H9 (cell line): ENCODE data around the gene DHRS7B. TPM values are rescaled to one million over a fixed set of nuclear protein-coding genes. Genes with fewer than 3 reads are reported as not detected.

Experiments used
- DNase-seq: peaks from one replicate; pipeline ENCODE4 v3.0.0-alpha.2; 2017
- H2AFZ ChIP-seq: one replicate; pipeline ENCODE4 v1.6.1; 2013; ENCODE audit warnings: mild to moderate bottlenecking, low read length, control low read depth, moderate library complexity
- H2AK5ac ChIP-seq: 2 replicates; pipeline ENCODE4 v1.6.1; 2013; ENCODE audit warnings: low read length, control low read depth, mixed read lengths; ENCODE audit not compliant: insufficient read length
- H2BK120ac ChIP-seq: one replicate; pipeline ENCODE4 v1.6.1; 2013; ENCODE audit warnings: low read depth, mild to moderate bottlenecking, low read length, control low read depth, inconsistent platforms; ENCODE audit not compliant: poor library complexity, severe bottlenecking
- H2BK12ac ChIP-seq: 2 replicates; pipeline ENCODE4 v1.6.1; 2013; ENCODE audit warnings: low read length, control low read depth, mixed read lengths, low read depth; ENCODE audit not compliant: insufficient read length
- H2BK15ac ChIP-seq: 2 replicates; pipeline ENCODE4 v1.6.1; 2013; ENCODE audit warnings: low read depth, low read length, control low read depth
- H2BK20ac ChIP-seq: one replicate; pipeline ENCODE4 v1.6.1; 2013; ENCODE audit warnings: low read depth, mild to moderate bottlenecking, low read length, control low read depth, inconsistent platforms; ENCODE audit not compliant: poor library complexity, severe bottlenecking
- H2BK5ac ChIP-seq: 2 replicates; pipeline ENCODE4 v1.6.1; 2013; ENCODE audit warnings: low read length, control low read depth, mixed read lengths; ENCODE audit not compliant: insufficient read length
- H3K14ac ChIP-seq: 2 replicates; pipeline ENCODE4 v1.6.1; 2013; ENCODE audit warnings: low read length, control low read depth; ENCODE audit not compliant: insufficient read depth
- H3K18ac ChIP-seq: 2 replicates; pipeline ENCODE4 v1.6.1; 2013; ENCODE audit warnings: low read depth, mild to moderate bottlenecking, mixed read lengths, low read length, control low read depth; ENCODE audit not compliant: insufficient read length
- H3K23ac ChIP-seq: 2 replicates; pipeline ENCODE4 v1.6.1; 2013; ENCODE audit warnings: low read length, control low read depth, mixed read lengths, low read depth; ENCODE audit not compliant: insufficient read length
- H3K23me2 ChIP-seq: 2 replicates; pipeline ENCODE4 v1.6.1; 2013; ENCODE audit warnings: low read depth, mild to moderate bottlenecking, mixed read lengths, low read length, control low read depth; ENCODE audit not compliant: insufficient read length, poor library complexity, severe bottlenecking
- H3K27ac ChIP-seq: 2 replicates; pipeline ENCODE4 v1.5.1; 2013; ENCODE audit warnings: low read length, control low read depth, mixed read lengths, low read depth; ENCODE audit not compliant: insufficient read length
- H3K27me3 ChIP-seq: 2 replicates; pipeline ENCODE4 v1.6.1; 2013; ENCODE audit warnings: low read length, control low read depth, inconsistent platforms; ENCODE audit not compliant: insufficient read depth
- H3K4ac ChIP-seq: 2 replicates; pipeline ENCODE4 v1.6.1; 2013; ENCODE audit warnings: low read depth, mild to moderate bottlenecking, control low read depth, inconsistent platforms, low read length, moderate library complexity
- H3K4me1 ChIP-seq: 2 replicates; pipeline ENCODE4 v1.6.1; 2013; ENCODE audit warnings: low read length, control low read depth, inconsistent platforms; ENCODE audit not compliant: insufficient read depth
- H3K4me2 ChIP-seq: 2 replicates; pipeline ENCODE4 v1.6.1; 2013; ENCODE audit warnings: low read length, control low read depth, mixed read lengths; ENCODE audit not compliant: insufficient read length, insufficient read depth
- H3K56ac ChIP-seq: 2 replicates; pipeline ENCODE4 v1.6.1; 2013; ENCODE audit warnings: low read depth, mild to moderate bottlenecking, mixed read lengths, low read length, control low read depth; ENCODE audit not compliant: insufficient read length
- H3K79me1 ChIP-seq: 2 replicates; pipeline ENCODE4 v1.6.1; 2013; ENCODE audit warnings: low read depth, mild to moderate bottlenecking, moderate library complexity, low read length, control low read depth, inconsistent platforms; ENCODE audit not compliant: insufficient read depth, poor library complexity, severe bottlenecking
- H3K79me2 ChIP-seq: 2 replicates; pipeline ENCODE4 v1.6.1; 2013; ENCODE audit warnings: low read length, control low read depth, inconsistent platforms; ENCODE audit not compliant: insufficient read depth
- H3K9ac ChIP-seq: 2 replicates; pipeline ENCODE4 v1.6.1; 2013; ENCODE audit warnings: low read length, control low read depth, mixed read lengths; ENCODE audit not compliant: insufficient read length; ENCODE audit errors: extremely low read depth
- H3K9me3 ChIP-seq: one replicate; pipeline ENCODE4 v1.6.1; 2013; ENCODE audit warnings: low read depth, low read length, inconsistent platforms; ENCODE audit not compliant: control insufficient read depth
- H3T11ph ChIP-seq: one replicate; pipeline ENCODE4 v1.6.1; 2013; ENCODE audit warnings: mild to moderate bottlenecking, low read length, control low read depth, inconsistent platforms
- H4K20me1 ChIP-seq: one replicate; pipeline ENCODE4 v1.6.1; 2013; ENCODE audit not compliant: control insufficient read depth, insufficient read length, insufficient read depth
- H4K5ac ChIP-seq: 2 replicates; pipeline ENCODE4 v1.6.1; 2013; ENCODE audit warnings: low read depth, mild to moderate bottlenecking, mixed read lengths, low read length, control low read depth; ENCODE audit not compliant: insufficient read length
- H4K8ac ChIP-seq: replicated peaks from 2 replicates; pipeline ENCODE4 v1.6.1; 2013; ENCODE audit warnings: low read length, control low read depth, mixed read lengths, low read depth; ENCODE audit not compliant: insufficient read length
- H4K91ac ChIP-seq: 2 replicates; pipeline ENCODE4 v1.6.1; 2013; ENCODE audit warnings: low read depth, mild to moderate bottlenecking, moderate library complexity, mixed read lengths, low read length, control low read depth; ENCODE audit not compliant: insufficient read length
- H3K27ac Mint-ChIP-seq, 3 experiments: 2 replicates in 2 of 3; 3 replicates in 1 of 3; pipeline ENCODE4 v1.8.0; 2020 to 2021; ENCODE audit warnings: mixed read lengths in 3 of 3, mild to moderate bottlenecking in 1 of 3, moderate library complexity in 1 of 3
- H3K27me3 Mint-ChIP-seq: 2 replicates; pipeline ENCODE4 v1.8.0; 2021; ENCODE audit warnings: low read depth, mild to moderate bottlenecking, moderate library complexity, mixed read lengths
- H3K36me3 Mint-ChIP-seq, 3 experiments: 2 replicates in 2 of 3; 3 replicates in 1 of 3; pipeline ENCODE4 v1.8.0; 2020 to 2021; ENCODE audit warnings: low read depth in 3 of 3, mixed read lengths in 3 of 3; ENCODE audit not compliant: insufficient read depth in 1 of 3
- H3K4me1 Mint-ChIP-seq, 2 experiments: 2 replicates each; pipeline ENCODE4 v1.8.0; 2020; ENCODE audit warnings: mixed read lengths in 2 of 2
- H3K4me3 Mint-ChIP-seq, 2 experiments: 2 replicates in 1 of 2; 3 replicates in 1 of 2; pipeline ENCODE4 v1.8.0; 2020 to 2021; ENCODE audit warnings: mild to moderate bottlenecking in 2 of 2, mixed read lengths in 2 of 2, moderate library complexity in 1 of 2
- H3K9me3 Mint-ChIP-seq, 2 experiments: 2 replicates in 1 of 2; 3 replicates in 1 of 2; pipeline ENCODE4 v1.8.0; 2020; ENCODE audit warnings: mild to moderate bottlenecking in 2 of 2, mixed read lengths in 2 of 2, moderate library complexity in 1 of 2
- WGBS: extraction: QIAGEN DNeasy Blood & Tissue Kit; methylation state at CpG from one replicate; pipeline ENCODE4 v1.1.7; 2013; ENCODE audit warnings: missing lambda C conversion rate, low lambda C conversion rate, mixed read lengths; ENCODE audit not compliant: insufficient read length; ENCODE audit errors: extremely low coverage; 5-methylcytosine and 5-hydroxymethylcytosine counted together
- total RNA-seq: library from RNA; stranded (reverse); gene quantifications from 2 replicates; pipeline ENCODE4 v1.2.1, GENCODE V29; 2021
- TF ChIP-seq, protein P1 (sequence below): fragments of 200-600 bp; sonication (generic); conservative IDR thresholded peaks from 3 replicates; pipeline ENCODE4 v1.8.0; 2021; ENCODE audit warnings: antibody characterized with exemption, mild to moderate bottlenecking

Gene DHRS7B
- total RNA-seq, 1 experiment from 2014 or later, result 20.3 TPM

DNA sequence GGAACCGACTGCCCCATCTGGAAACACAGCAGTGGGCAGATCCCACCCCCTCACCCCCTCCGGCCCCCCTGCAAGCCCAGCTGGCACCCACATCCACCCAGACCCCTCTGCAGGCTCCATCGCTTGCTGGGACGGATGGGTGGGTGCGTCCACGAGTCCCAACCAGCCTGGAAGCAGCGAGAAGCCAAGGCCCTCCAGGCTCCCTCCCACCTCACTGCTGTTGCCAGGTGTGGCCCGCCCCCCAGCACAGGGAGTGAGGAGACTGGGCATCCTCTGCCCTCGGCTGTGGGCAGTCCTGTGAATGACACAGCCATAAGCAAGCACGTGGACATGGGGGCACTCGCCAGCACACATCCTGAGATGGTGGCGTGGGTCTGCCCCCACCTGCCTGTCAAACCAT, 75.7 kb downstream of the DHRS7B start:
- H4K5ac ChIP-seq, result no peak overlapping the region
- no peaks in the 10 kb centered on the region for H3K27me3 Mint-ChIP-seq
- no peak overlapping the region for H3K23ac ChIP-seq
- no CpG with 5 or more reads among the region's 12 CpGs for WGBS
- no peak overlapping the region for H3K27ac ChIP-seq
- H3K27ac Mint-ChIP-seq, result no peak overlapping the region; a peak in 1 of 7 replicates
- no peak overlapping the region for H3K4me3 Mint-ChIP-seq
- no peak overlapping the region for H4K8ac ChIP-seq
- H2AK5ac ChIP-seq, result no peak overlapping the region
- DNase-seq, result no peak
- H3K4me1 Mint-ChIP-seq, result peaks cover 47 to 51% of the 10 kb centered on the region in 2 experiments
- H3K23me2 ChIP-seq, result no peaks in the 10 kb centered on the region
- H3K36me3 Mint-ChIP-seq, result peaks cover 14% of the 10 kb centered on the region in 3 experiments
- H2BK5ac ChIP-seq, result no peak overlapping the region
- H4K91ac ChIP-seq, result no peak overlapping the region
- H3K27me3 ChIP-seq, result no peaks in the 10 kb centered on the region
- H2AFZ ChIP-seq, result no peak overlapping the region
- H3T11ph ChIP-seq, result no peak overlapping the region
- H2BK20ac ChIP-seq, result no peak overlapping the region
- no peak overlapping the region for H3K4me2 ChIP-seq
- no peak overlapping the region for H2BK15ac ChIP-seq
- H3K9me3 ChIP-seq, result no peaks in the 10 kb centered on the region
- no peak overlapping the region for H3K9ac ChIP-seq
- H2BK120ac ChIP-seq, result no peak overlapping the region
- peaks cover 13% of the 10 kb centered on the region; the same call in 1 of the 2 replicates for H3K4me1 ChIP-seq
- no peaks in the 10 kb centered on the region for H3K9me3 Mint-ChIP-seq
- no peaks in the 10 kb centered on the region for H4K20me1 ChIP-seq
- H3K18ac ChIP-seq, result no peak overlapping the region
- H3K4ac ChIP-seq, result no peak overlapping the region
- H3K14ac ChIP-seq, result no peak overlapping the region
- no peak overlapping the region for H2BK12ac ChIP-seq
- H3K79me1 ChIP-seq, result peaks cover 7% of the 10 kb centered on the region
- TF ChIP-seq, protein P1, sequence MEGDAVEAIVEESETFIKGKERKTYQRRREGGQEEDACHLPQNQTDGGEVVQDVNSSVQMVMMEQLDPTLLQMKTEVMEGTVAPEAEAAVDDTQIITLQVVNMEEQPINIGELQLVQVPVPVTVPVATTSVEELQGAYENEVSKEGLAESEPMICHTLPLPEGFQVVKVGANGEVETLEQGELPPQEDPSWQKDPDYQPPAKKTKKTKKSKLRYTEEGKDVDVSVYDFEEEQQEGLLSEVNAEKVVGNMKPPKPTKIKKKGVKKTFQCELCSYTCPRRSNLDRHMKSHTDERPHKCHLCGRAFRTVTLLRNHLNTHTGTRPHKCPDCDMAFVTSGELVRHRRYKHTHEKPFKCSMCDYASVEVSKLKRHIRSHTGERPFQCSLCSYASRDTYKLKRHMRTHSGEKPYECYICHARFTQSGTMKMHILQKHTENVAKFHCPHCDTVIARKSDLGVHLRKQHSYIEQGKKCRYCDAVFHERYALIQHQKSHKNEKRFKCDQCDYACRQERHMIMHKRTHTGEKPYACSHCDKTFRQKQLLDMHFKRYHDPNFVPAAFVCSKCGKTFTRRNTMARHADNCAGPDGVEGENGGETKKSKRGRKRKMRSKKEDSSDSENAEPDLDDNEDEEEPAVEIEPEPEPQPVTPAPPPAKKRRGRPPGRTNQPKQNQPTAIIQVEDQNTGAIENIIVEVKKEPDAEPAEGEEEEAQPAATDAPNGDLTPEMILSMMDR, result no peak
- H3K56ac ChIP-seq, result no peak overlapping the region
- peaks cover 38% of the 10 kb centered on the region; the same call in 1 of the 2 replicates for H3K79me2 ChIP-seq
